HL-60 (cell line): ENCODE data around the gene S1PR3.

Experiments used
- DNase-seq, 2 experiments: peaks; one replicate each; pipeline ENCODE4 v3.0.0-alpha.2; 2010 to 2020; ENCODE audit warnings: low read depth in 1 of 2, low spot score in 1 of 2
- H3K27ac ChIP-seq: fragments of 250-450 bp; sonication (Bioruptor Pico); replicated peaks from 2 replicates; pipeline ENCODE4 v1.5.1; 2020; ENCODE audit warnings: mild to moderate bottlenecking, moderate library complexity
- H3K27me3 ChIP-seq: fragments of 250-450 bp; sonication (Bioruptor Pico); 2 replicates; pipeline ENCODE4 v1.5.1; 2021; ENCODE audit warnings: mild to moderate bottlenecking, moderate library complexity; ENCODE audit not compliant: insufficient read depth, poor library complexity, severe bottlenecking
- H3K4me3 ChIP-seq: replicated peaks from 2 replicates; pipeline ENCODE4 v1.5.1; 2011; ENCODE audit warnings: mild to moderate bottlenecking, control low read depth, low read length; ENCODE audit not compliant: insufficient read depth
- CTCF ChIP-seq: IDR thresholded peaks from one replicate; pipeline ENCODE4 v1.5.1; 2011; ENCODE audit warnings: low read length, control low read depth, inconsistent platforms; ENCODE audit not compliant: insufficient read depth
- GABPA ChIP-seq: IDR thresholded peaks from 2 replicates; pipeline ENCODE4 v1.6.1; 2012; ENCODE audit warnings: low read depth
- POLR2AphosphoS5 ChIP-seq: IDR thresholded peaks from 2 replicates; pipeline ENCODE4 v1.6.1; 2012; ENCODE audit warnings: low read depth
- REST ChIP-seq: IDR thresholded peaks from 2 replicates; pipeline ENCODE4 v1.6.1; 2012; ENCODE audit warnings: low read depth; ENCODE audit not compliant: insufficient replicate concordance
- SPI1 ChIP-seq: IDR thresholded peaks from 2 replicates; pipeline ENCODE4 v1.6.1; 2012; ENCODE audit warnings: low read depth, mild to moderate bottlenecking, borderline replicate concordance

Gene S1PR3

DNA sequence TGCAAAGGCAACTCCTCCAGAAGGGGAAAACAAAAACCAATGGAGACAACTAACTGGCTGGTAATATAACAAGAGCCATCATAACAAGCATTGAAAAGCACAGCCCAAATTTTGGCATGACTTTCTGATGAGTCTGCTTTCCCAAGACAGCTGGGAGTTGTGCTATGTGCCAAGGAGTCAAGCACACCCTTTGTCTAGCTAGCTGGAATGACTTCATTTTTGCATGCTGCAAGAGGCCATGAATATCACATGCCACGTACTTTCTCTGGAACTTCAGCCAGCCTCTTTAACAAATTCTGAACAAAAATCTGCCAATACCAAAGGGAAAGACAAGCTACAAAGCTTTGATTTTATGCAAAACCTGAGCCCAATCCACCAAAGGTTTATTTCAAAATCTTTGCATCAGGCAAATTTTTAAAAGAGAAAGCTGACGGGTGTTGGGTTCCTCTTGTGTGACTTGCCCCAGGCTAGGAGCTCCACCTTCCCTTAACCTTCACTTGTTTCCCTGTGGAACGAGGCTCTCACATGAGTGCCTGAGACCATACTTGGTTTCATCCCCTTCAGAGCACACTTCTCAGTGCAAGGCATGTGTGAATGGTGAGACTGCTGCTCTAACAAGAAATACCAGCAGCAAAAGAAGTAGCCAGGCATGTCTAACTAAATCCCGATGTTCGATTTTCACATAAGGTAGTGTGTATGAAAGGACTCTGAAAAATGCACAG lies 47.3 kb downstream of the S1PR3 start:
- TF ChIP-seq REST (no peak), POLR2AphosphoS5 (no peak), GABPA (no peak), CTCF (no peak), SPI1 (no peak)
- H3K4me3 ChIP-seq, result no peak overlapping the region
- no peaks in the 10 kb centered on the region for H3K27me3 ChIP-seq
- H3K27ac ChIP-seq, result no peak overlapping the region
- DNase-seq, result no peak

DNA sequence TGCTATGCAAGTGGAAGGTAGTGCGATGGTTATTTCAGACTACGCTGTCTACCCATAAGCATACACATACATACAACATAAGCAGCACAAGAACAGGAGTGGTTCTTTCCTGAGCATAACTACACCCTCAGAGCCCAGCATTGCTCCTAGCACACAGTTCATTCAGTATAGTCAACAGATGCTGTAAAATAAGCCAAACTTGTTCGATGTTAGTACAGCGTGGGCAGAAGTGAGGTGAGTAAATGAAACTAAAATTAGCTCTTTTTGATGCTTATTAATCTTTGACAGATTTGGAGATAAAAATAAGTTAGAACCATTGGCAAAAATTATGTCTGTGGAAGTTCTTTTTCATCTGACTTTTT lies 47.8 kb downstream of the S1PR3 start:
- Histone ChIP-seq H3K27me3 (no peaks in the 10 kb centered on the region), H3K4me3 (no peak overlapping the region), H3K27ac (no peak overlapping the region)
- no peak for TF ChIP-seq GABPA
- no peak for TF ChIP-seq REST
- TF ChIP-seq CTCF, result no peak
- no peak for TF ChIP-seq SPI1
- TF ChIP-seq POLR2AphosphoS5, result no peak
- DNase-seq, result no peak

DNA sequence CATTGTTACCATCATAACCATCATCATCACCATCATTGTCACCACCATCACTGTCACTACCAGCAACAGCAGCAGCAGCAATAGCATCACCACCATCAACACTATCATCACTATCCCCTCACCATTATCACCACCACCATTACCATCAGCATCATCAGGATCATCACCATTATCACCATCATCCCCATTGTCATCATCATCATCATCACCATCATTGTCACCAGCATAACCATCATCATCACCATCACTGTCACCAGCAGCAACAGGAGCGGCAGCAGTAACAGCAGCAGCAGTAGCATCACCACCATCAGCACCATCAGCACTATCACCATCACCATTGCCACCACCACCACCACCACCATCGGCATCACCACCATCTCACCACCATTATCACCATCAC lies 48.4 kb downstream of the S1PR3 start:
- no peaks in the 10 kb centered on the region for H3K27me3 ChIP-seq
- no peak overlapping the region for H3K27ac ChIP-seq
- TF ChIP-seq SPI1, result no peak
- DNase-seq, result no peak
- no peak overlapping the region for H3K4me3 ChIP-seq

DNA sequence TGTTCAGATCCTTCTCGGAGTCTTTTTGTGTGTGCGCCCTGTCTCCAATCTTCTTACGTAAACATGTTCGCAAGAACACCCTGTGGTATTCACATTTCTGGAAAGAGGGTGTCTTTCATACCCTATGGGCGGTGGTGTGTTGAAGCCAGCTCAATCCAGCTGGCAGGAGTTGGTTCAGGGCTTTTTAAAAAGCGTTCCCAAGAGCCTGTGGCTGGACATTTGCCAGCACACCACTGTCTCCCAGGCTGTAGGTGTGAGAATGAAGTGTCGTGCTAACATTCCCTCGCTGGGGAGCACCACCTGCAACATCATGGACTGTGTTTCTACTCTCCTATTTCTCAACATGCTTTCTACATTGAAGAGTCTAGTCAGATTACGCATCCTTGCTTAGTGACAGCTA lies 51.7 kb downstream of the S1PR3 start:
- no peak overlapping the region for H3K27ac ChIP-seq
- H3K27me3 ChIP-seq, result no peaks in the 10 kb centered on the region
- no peak for TF ChIP-seq REST
- TF ChIP-seq GABPA, result no peak
- TF ChIP-seq CTCF, result no peak
- TF ChIP-seq POLR2AphosphoS5, result no peak
- TF ChIP-seq SPI1, result no peak
- no peak for DNase-seq
- no peak overlapping the region for H3K4me3 ChIP-seq
